GM12878 (cell line): ENCODE data around the gene PHRF1.

ENCODE experiments used
- CTCF ChIP-seq, 3 experiments: IDR thresholded peaks in 2 of 3; conservative IDR thresholded peaks in 1 of 3; 2 replicates each; pipeline ENCODE4 v1.5.1; 2011; ENCODE audit warnings: low read depth in 3 of 3, low read length in 3 of 3, mild to moderate bottlenecking in 3 of 3, control low read depth in 2 of 3, moderate library complexity in 2 of 3, inconsistent platforms in 1 of 3, mixed read lengths in 1 of 3; ENCODE audit not compliant: control insufficient read depth in 2 of 3, insufficient read depth in 1 of 3; ENCODE audit errors: extremely low read depth in 1 of 3
- TARDBP ChIP-seq: IDR thresholded peaks from 2 replicates; pipeline ENCODE4 v1.6.1; 2016; ENCODE audit warnings: borderline replicate concordance
- YBX1 ChIP-seq: fragments of 450-650 bp; IDR thresholded peaks from 2 replicates; pipeline ENCODE4 v1.6.1; 2016; ENCODE audit warnings: antibody characterized with exemption

GRCh38 chr11:659532-660085 is 83.3 kb downstream of the PHRF1 start:
- TF ChIP-seq TARDBP = no peak
- no peak for TF ChIP-seq YBX1
- TF ChIP-seq CTCF (IDR thresholded peaks at IDR 0.05 in 2 of 3, conservative IDR thresholded peaks at IDR 0.05 in 1 of 3; ENCODE audit: control insufficient read depth in 2 of 3, extremely low read depth in 1 of 3, insufficient read depth in 1 of 3, low read depth in 3 of 3, low read length in 3 of 3) = no peak
